CD8-positive, alpha-beta memory T cell (primary cell): ENCODE results near the gene ZKSCAN8. TPM values are rescaled to one million over a fixed set of nuclear protein-coding genes. Genes with fewer than 3 reads are reported as not detected.
A peak's percentile ranks its signal among the peaks of the same experiment; 100 is the strongest.

Experiments used
- CTCF ChIA-PET: fragments of 350-600 bp; sonication (Branson Sonifier 250); formaldehyde crosslinking; loops from one replicate; lab custom pipeline; 2021; ENCODE audit warnings: antibody characterized with exemption; lab: Charles Lee
- POLR2A ChIA-PET: fragments of 350-600 bp; sonication (Branson Sonifier 250); formaldehyde crosslinking; loops from one replicate; lab custom pipeline; 2021; ENCODE audit warnings: antibody characterized with exemption; lab: Charles Lee
- DNase-seq, 5 donors: peaks; one replicate each; pipeline versions ENCODE4 v3.0.0 to v3.0.0-alpha.2; 2020 to 2022; ENCODE audit warnings: mixed read lengths in 1 of 5
- H3K27ac ChIP-seq: one replicate; pipeline ENCODE4 v1.7.0; 2013; ENCODE audit warnings: low read depth, mild to moderate bottlenecking, low read length, moderate library complexity
- H3K27me3 ChIP-seq: 2 replicates; pipeline ENCODE4 v1.7.0; 2013; ENCODE audit warnings: low read length, mild to moderate bottlenecking; ENCODE audit not compliant: insufficient read depth, poor library complexity, severe bottlenecking
- H3K36me3 ChIP-seq: 2 replicates; pipeline ENCODE4 v1.7.0; 2013; ENCODE audit warnings: mild to moderate bottlenecking, low read length, moderate library complexity; ENCODE audit not compliant: insufficient read depth
- H3K4me1 ChIP-seq: 2 replicates; pipeline ENCODE4 v1.7.0; 2013; ENCODE audit warnings: mild to moderate bottlenecking, low read length, moderate library complexity; ENCODE audit not compliant: insufficient read depth
- H3K4me3 ChIP-seq: 2 replicates; pipeline ENCODE4 v1.7.0; 2013; ENCODE audit warnings: mild to moderate bottlenecking, low read length
- H3K9me3 ChIP-seq: 2 replicates; pipeline ENCODE4 v1.7.0; 2013; ENCODE audit warnings: mild to moderate bottlenecking, low read length
- H3K27ac Mint-ChIP-seq, 8 donors: one replicate each; pipeline ENCODE4 v1.8.0; 2020 to 2021; ENCODE audit warnings: mixed read lengths in 8 of 8, mild to moderate bottlenecking in 6 of 8, inconsistent platforms in 3 of 8, moderate library complexity in 3 of 8
- H3K27me3 Mint-ChIP-seq, 2 donors: one replicate each; pipeline ENCODE4 v1.8.0; 2020 to 2021; ENCODE audit warnings: mixed read lengths in 2 of 2, mild to moderate bottlenecking in 1 of 2, moderate library complexity in 1 of 2
- H3K36me3 Mint-ChIP-seq, 3 donors: one replicate each; pipeline ENCODE4 v1.8.0; 2020 to 2021; ENCODE audit warnings: mixed read lengths in 3 of 3, inconsistent platforms in 1 of 3, mild to moderate bottlenecking in 1 of 3
- H3K4me1 Mint-ChIP-seq, 3 donors: one replicate each; pipeline ENCODE4 v1.8.0; 2020 to 2021; ENCODE audit warnings: mixed read lengths in 3 of 3, inconsistent platforms in 1 of 3, mild to moderate bottlenecking in 1 of 3
- H3K4me3 Mint-ChIP-seq, 7 donors: one replicate each; pipeline ENCODE4 v1.8.0; 2020 to 2021; ENCODE audit warnings: mixed read lengths in 7 of 7, mild to moderate bottlenecking in 6 of 7, moderate library complexity in 4 of 7, inconsistent platforms in 2 of 7
- H3K9me3 Mint-ChIP-seq, 5 donors: one replicate each; pipeline ENCODE4 v1.8.0; 2020 to 2022; ENCODE audit warnings: mixed read lengths in 5 of 5, mild to moderate bottlenecking in 3 of 5, moderate library complexity in 2 of 5, inconsistent platforms in 1 of 5
- polyA plus RNA-seq: library from polyadenylated mRNA; unstranded; fragments of 300-500 nt; fragmentation: Illumina TruSeq; gene quantifications from one replicate; pipeline ENCODE4 v1.2.3, GENCODE V29; 2021
- total RNA-seq, 2 experiments: library from RNA; stranded (reverse); gene quantifications; one replicate each; pipeline ENCODE4 v1.2.3, GENCODE V29; 2021

ZKSCAN8 gene
- total and polyA plus RNA-seq, 3 experiments from 2014 or later, result 1.9 to 17.4 (median 15.6) TPM

DNA sequence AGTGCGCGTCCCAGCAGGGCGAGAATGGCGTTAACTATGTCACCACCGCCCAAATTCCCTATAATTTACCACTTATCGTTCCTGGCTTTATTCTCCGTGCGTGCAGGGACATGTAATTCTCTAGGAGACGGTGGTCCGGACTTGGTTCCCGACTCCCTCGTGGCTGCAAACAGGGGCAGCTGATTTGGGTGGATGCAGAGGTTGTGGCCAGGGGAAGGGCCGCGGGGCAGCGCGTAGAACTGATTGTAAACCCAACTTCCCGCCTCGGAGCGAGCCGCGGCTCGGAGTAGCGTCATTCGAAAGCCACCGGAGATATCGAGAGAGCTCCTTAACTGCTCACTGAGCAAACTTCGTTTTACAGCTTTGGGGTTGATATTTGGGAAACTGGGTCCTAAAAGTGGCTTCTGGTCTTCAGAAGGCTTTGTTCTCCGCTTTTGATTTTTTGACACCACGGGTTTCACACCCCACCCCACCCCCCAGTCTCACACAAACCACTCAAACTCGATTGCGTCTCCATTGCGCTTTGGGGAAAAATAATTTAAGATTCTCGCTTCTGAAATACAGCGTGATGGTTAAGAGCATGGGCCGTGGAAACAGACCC lies 65.9 kb downstream of the ZKSCAN8 start:
- POLR2A ChIA-PET, result no interaction called here
- no peak overlapping the region for H3K4me3 ChIP-seq
- Mint-ChIP-seq H3K36me3 (peaks cover 0 to 2% (median 0%) of the 10 kb centered on the region in 3 donors), H3K27ac (peak overlapping the region in 1 of 8 donors; percentile 27), H3K4me3 (peak overlapping the region in 6 of 7 donors; percentile 62 to 92 (median 70)), H3K27me3 (peaks cover 79 to 87% of the 10 kb centered on the region in 2 donors), H3K4me1 (peaks cover 24 to 31% (median 28%) of the 10 kb centered on the region in 3 donors), H3K9me3 (peaks cover 19 to 43% (median 30%) of the 10 kb centered on the region in 5 donors)
- no peaks in the 10 kb centered on the region for H3K36me3 ChIP-seq
- H3K27me3 ChIP-seq, result peaks cover 62% of the 10 kb centered on the region
- no peak overlapping the region for H3K27ac ChIP-seq
- no peak for DNase-seq
- CTCF ChIA-PET, result no interaction called here
- H3K4me1 ChIP-seq, result peaks cover 16% of the 10 kb centered on the region
- no peaks in the 10 kb centered on the region for H3K9me3 ChIP-seq

DNA sequence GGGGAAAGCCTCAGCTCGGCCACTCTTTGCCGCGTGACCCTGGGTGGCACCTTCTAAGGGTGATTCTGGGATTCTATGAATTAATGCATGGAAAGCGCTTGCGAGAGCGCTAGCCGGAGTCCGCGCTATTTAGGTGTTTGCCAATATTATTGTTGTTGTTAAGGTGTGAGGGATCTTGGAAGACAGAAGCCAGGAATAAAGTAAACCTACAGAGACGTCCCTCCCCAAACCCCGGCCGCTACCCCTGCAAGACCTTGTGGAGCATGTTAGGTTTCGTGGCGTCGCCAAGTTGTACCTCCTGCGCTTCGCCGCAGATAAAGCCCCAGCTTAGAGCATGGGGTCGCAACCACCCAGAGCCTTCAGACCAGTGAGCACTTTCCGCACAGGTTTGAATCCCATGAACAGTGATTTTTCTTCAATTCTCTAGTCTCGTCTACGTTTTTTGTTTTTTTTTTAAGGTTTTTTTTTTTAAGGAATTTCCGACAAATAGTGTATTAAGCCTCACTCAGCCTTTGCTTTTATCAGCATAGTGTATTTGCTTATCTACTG lies 66.5 kb downstream of the ZKSCAN8 start:
- Mint-ChIP-seq H3K9me3 (peaks cover 16 to 42% (median 30%) of the 10 kb centered on the region in 5 donors), H3K4me1 (peaks cover 27 to 36% (median 32%) of the 10 kb centered on the region in 3 donors), H3K27ac (peak overlapping the region in 1 of 8 donors; percentile 7), H3K4me3 (peak overlapping the region in 6 of 7 donors; percentile 31 to 92 (median 70)), H3K27me3 (peaks cover 82 to 92% of the 10 kb centered on the region in 2 donors), H3K36me3 (peaks cover 0 to 2% (median 0%) of the 10 kb centered on the region in 3 donors)
- no peak overlapping the region for H3K4me3 ChIP-seq
- H3K36me3 ChIP-seq, result no peaks in the 10 kb centered on the region
- H3K27me3 ChIP-seq, result peaks cover 68% of the 10 kb centered on the region
- H3K27ac ChIP-seq, result no peak overlapping the region
- DNase-seq, result no peak
- no peaks in the 10 kb centered on the region for H3K9me3 ChIP-seq
- peaks cover 17% of the 10 kb centered on the region for H3K4me1 ChIP-seq
- ChIA-PET CTCF (no interaction called here), POLR2A (no interaction called here)

Other genes starting within 250 kb of the ZKSCAN8 start
- gene OR2B2, start 229.5 kb upstream of the ZKSCAN8 start, total RNA-seq, result not detected
- gene OR2B2, start 229.5 kb upstream of the ZKSCAN8 start, polyA plus RNA-seq, result not detected
- gene OR2B6, start 184.6 kb upstream of the ZKSCAN8 start, total RNA-seq, result not detected
- not detected for gene OR2B6, start 184.6 kb upstream of the ZKSCAN8 start, polyA plus RNA-seq
- 1 to 10 TPM; 1.6 to 1.9 TPM for gene ZNF165, start 61.3 kb upstream of the ZKSCAN8 start, total RNA-seq
- 0.78 TPM for gene ZNF165, start 61.3 kb upstream of the ZKSCAN8 start, polyA plus RNA-seq
- gene ZSCAN16, start 17.3 kb upstream of the ZKSCAN8 start, total RNA-seq, result 1 to 10 TPM; 5.3 to 5.8 TPM
- 11.5 TPM for gene ZSCAN16, start 17.3 kb upstream of the ZKSCAN8 start, polyA plus RNA-seq
- 1 to 10 TPM; 5.0 to 6.8 TPM for gene ZSCAN9, start 83.4 kb downstream of the ZKSCAN8 start, total RNA-seq
- 4.7 TPM for gene ZSCAN9, start 83.4 kb downstream of the ZKSCAN8 start, polyA plus RNA-seq
- 1 to 10 TPM; 5.6 to 6.3 TPM for gene ZKSCAN4, start 110.4 kb downstream of the ZKSCAN8 start, total RNA-seq
- 5.8 TPM for gene ZKSCAN4, start 110.4 kb downstream of the ZKSCAN8 start, polyA plus RNA-seq
- gene NKAPL, start 117.4 kb downstream of the ZKSCAN8 start, total RNA-seq, result under 1 TPM; 0.22 TPM
- gene NKAPL, start 117.4 kb downstream of the ZKSCAN8 start, polyA plus RNA-seq, result not detected
- 1 to 10 TPM; 5.6 to 6.4 TPM for gene ZSCAN26, start 125.3 kb downstream of the ZKSCAN8 start, total RNA-seq
- 15.8 TPM for gene ZSCAN26, start 125.3 kb downstream of the ZKSCAN8 start, polyA plus RNA-seq
- gene PGBD1, start 139.7 kb downstream of the ZKSCAN8 start, total RNA-seq, result 1 to 10 TPM; 4.6 to 5.4 TPM
- gene PGBD1, start 139.7 kb downstream of the ZKSCAN8 start, polyA plus RNA-seq, result 0.87 TPM
- gene ZSCAN31, start 194.3 kb downstream of the ZKSCAN8 start, total RNA-seq, result 1 to 10 TPM; 1.1 to 2.6 TPM
- 0.72 TPM for gene ZSCAN31, start 194.3 kb downstream of the ZKSCAN8 start, polyA plus RNA-seq
- 1 to 10 TPM; 3.0 to 4.7 TPM for gene ZKSCAN3, start 208.1 kb downstream of the ZKSCAN8 start, total RNA-seq
- gene ZKSCAN3, start 208.1 kb downstream of the ZKSCAN8 start, polyA plus RNA-seq, result 3.2 TPM